Astrocyte (in vitro differentiated cells and primary cell): ENCODE measurements around the gene MZT2A. TPM values are rescaled to one million over a fixed set of nuclear protein-coding genes. Genes with fewer than 3 reads are reported as not detected.
"Not testable (repeated sequence)": the region's sequence is repeated elsewhere in the genome, so short reads cannot be mapped to it uniquely, and the experiment has no call there.

Experiments used
- DNase-seq: peaks from one replicate; pipeline ENCODE4 v3.0.0-alpha.2; 2010; ENCODE audit warnings: low read depth
- FAIRE-seq: peaks from 2 replicates; lab custom pipeline; 2011; peaks lifted over from hg19 to GRCh38; lab: Jason Lieb, UNC
- H2AFZ ChIP-seq: 2 replicates; pipeline ENCODE4 v1.6.0; 2012; ENCODE audit warnings: low read depth, low read length, inconsistent platforms
- H3K27ac ChIP-seq: 2 replicates; pipeline ENCODE4 v1.5.1; 2011; ENCODE audit warnings: low read depth, low read length, inconsistent platforms
- H3K27me3 ChIP-seq: 2 replicates; pipeline ENCODE4 v1.6.0; 2011; ENCODE audit warnings: low read length, inconsistent platforms; ENCODE audit not compliant: insufficient read depth
- H3K36me3 ChIP-seq: 2 replicates; pipeline ENCODE4 v1.5.1; 2011; ENCODE audit warnings: low read length, inconsistent platforms; ENCODE audit not compliant: insufficient read depth
- H3K4me1 ChIP-seq: 2 replicates; pipeline ENCODE4 v1.5.1; 2011; ENCODE audit warnings: low read length, inconsistent platforms; ENCODE audit not compliant: insufficient read depth
- H3K4me2 ChIP-seq: 2 replicates; pipeline ENCODE4 v1.6.0; 2012; ENCODE audit warnings: low read length, inconsistent platforms
- H3K4me3 ChIP-seq: 2 replicates; pipeline ENCODE4 v1.5.1; 2011; ENCODE audit warnings: low read depth, mild to moderate bottlenecking, low read length, inconsistent platforms; ENCODE audit not compliant: insufficient read depth
- H3K79me2 ChIP-seq: 2 replicates; pipeline ENCODE4 v1.6.0; 2012; ENCODE audit warnings: mild to moderate bottlenecking, low read length, inconsistent platforms; ENCODE audit not compliant: insufficient read depth
- H3K9ac ChIP-seq: 2 replicates; pipeline ENCODE4 v1.6.0; 2012; ENCODE audit warnings: mild to moderate bottlenecking, low read length, inconsistent platforms
- H3K9me3 ChIP-seq: 2 replicates; pipeline ENCODE4 v1.5.1; 2012; ENCODE audit warnings: low read depth, mild to moderate bottlenecking, low read length, inconsistent platforms; ENCODE audit not compliant: insufficient read depth
- H4K20me1 ChIP-seq: 2 replicates; pipeline ENCODE4 v1.6.0; 2012; ENCODE audit warnings: low read length, inconsistent platforms; ENCODE audit not compliant: insufficient read depth
- H3K27ac Mint-ChIP-seq: one replicate; pipeline ENCODE4 v1.8.0; 2021; ENCODE audit warnings: mild to moderate bottlenecking, mixed read lengths; ENCODE audit not compliant: unreplicated experiment
- H3K27me3 Mint-ChIP-seq: one replicate; pipeline ENCODE4 v1.8.0; 2021; ENCODE audit warnings: low read depth, mixed read lengths; ENCODE audit not compliant: unreplicated experiment
- H3K36me3 Mint-ChIP-seq: one replicate; pipeline ENCODE4 v1.8.0; 2021; ENCODE audit warnings: low read depth, mixed read lengths; ENCODE audit not compliant: unreplicated experiment
- H3K4me1 Mint-ChIP-seq: one replicate; pipeline ENCODE4 v1.8.0; 2021; ENCODE audit warnings: low read depth, mixed read lengths; ENCODE audit not compliant: unreplicated experiment
- H3K4me3 Mint-ChIP-seq: one replicate; pipeline ENCODE4 v1.8.0; 2021; ENCODE audit warnings: mild to moderate bottlenecking, moderate library complexity, mixed read lengths; ENCODE audit not compliant: unreplicated experiment
- H3K9me3 Mint-ChIP-seq: one replicate; pipeline ENCODE4 v1.8.0; 2021; ENCODE audit warnings: mild to moderate bottlenecking, mixed read lengths; ENCODE audit not compliant: unreplicated experiment
- total RNA-seq: library from RNA; stranded (reverse); gene quantifications from 2 replicates; pipeline ENCODE4 v1.2.1, GENCODE V29; 2021

The MZT2A gene
- total RNA-seq, 1 donor from 2014 or later, result 105 TPM

DNA sequence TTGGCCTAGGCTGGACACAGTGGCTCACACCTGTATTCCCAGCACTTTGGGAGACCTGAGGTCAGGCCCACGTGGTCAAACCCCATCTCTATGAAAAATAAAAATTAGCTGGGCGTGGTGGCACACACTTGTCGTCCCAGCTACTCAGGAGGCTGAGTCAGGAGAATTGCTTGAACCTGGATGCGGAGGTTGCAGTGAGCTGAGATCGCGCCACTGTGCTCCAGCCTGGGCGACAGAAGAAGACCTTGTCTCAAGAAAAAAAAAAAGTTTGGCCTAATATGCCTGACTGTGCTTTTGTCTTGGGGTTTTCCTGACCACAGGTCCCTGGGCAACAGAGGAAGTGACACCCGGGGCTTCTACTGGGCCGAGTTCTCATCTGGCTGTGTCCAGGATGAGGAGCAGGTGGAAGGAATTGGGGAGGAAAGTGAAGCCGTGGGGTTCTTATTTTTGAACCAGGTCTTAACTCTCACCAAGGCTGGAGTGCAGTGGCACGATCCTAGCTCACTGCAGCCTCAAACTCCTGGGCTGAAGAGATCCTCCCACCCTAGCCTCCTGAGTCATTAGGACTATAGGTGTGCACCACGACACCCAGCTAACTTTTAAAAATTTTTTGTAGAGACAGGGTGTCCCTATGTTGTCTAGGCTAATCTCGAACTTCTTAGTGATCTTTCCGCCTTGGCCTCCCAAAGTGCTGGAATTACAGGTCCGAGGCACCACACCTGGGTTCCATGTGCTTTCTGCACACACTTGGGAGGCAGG is 22.4 kb upstream of the MZT2A start:
- not testable (repeated sequence) for H3K79me2 ChIP-seq, H3K9me3 Mint-ChIP-seq, H3K36me3 Mint-ChIP-seq, H3K27me3 Mint-ChIP-seq, H2AFZ ChIP-seq, H3K36me3 ChIP-seq, H3K27me3 ChIP-seq, H3K9me3 ChIP-seq, H3K4me1 Mint-ChIP-seq, H3K27ac Mint-ChIP-seq, H4K20me1 ChIP-seq, H3K4me3 ChIP-seq, FAIRE-seq, DNase-seq, H3K9ac ChIP-seq, H3K4me1 ChIP-seq, H3K27ac ChIP-seq, H3K4me2 ChIP-seq, H3K4me3 Mint-ChIP-seq

DNA sequence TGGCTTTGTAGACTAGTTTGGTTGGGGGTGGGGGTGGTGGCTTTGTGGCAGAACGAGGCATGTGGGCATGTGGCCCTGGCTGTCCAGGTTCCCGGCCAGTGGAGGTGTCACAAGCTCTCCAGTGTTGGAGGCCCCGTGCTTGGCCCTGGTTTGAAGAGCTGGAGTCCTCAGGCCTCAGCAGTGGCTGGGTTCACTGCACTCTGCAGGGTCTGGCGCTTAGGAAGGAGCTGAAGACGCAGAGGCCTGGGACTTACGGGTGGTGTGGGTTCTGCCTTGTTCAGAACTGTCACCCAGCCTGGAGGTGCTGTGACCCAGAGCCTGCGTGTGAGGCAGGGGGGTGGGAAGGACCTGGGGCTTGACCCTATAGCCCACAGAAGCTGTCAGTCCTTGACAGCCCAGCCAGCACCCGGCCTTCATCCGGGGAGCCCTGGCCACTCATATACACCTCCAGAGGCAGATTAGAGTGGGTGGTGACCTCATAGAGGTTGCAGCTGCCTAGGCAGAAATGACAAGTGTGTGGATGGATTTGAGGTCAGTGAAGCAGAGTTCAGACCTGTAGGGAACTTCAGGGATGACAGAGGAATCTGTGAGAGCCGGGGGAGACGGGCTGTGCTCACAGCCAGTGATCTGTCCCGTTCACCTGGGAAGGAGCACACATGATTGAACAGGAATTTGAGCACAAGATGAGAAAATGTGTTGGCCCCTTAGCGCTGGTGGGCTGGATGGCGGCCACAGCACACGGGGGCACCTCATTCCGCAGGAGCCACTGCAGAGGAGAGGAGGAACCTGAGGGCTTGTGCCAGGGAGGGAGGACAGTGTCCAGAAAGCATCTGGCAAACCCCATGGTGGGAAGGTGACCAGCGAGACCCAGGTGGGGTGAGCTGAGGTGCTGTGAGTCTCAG is 20.0 kb upstream of the MZT2A start:
- DNase-seq, H3K27ac ChIP-seq, H3K4me1 Mint-ChIP-seq, H4K20me1 ChIP-seq, H3K4me3 Mint-ChIP-seq, H3K36me3 ChIP-seq, H3K79me2 ChIP-seq, H2AFZ ChIP-seq, H3K27me3 ChIP-seq, H3K9ac ChIP-seq, H3K4me1 ChIP-seq, H3K4me2 ChIP-seq, H3K36me3 Mint-ChIP-seq, H3K27me3 Mint-ChIP-seq, H3K9me3 Mint-ChIP-seq, H3K9me3 ChIP-seq, FAIRE-seq, H3K4me3 ChIP-seq: not testable (repeated sequence)
- H3K27ac Mint-ChIP-seq, result peak overlapping the region; percentile 22

DNA sequence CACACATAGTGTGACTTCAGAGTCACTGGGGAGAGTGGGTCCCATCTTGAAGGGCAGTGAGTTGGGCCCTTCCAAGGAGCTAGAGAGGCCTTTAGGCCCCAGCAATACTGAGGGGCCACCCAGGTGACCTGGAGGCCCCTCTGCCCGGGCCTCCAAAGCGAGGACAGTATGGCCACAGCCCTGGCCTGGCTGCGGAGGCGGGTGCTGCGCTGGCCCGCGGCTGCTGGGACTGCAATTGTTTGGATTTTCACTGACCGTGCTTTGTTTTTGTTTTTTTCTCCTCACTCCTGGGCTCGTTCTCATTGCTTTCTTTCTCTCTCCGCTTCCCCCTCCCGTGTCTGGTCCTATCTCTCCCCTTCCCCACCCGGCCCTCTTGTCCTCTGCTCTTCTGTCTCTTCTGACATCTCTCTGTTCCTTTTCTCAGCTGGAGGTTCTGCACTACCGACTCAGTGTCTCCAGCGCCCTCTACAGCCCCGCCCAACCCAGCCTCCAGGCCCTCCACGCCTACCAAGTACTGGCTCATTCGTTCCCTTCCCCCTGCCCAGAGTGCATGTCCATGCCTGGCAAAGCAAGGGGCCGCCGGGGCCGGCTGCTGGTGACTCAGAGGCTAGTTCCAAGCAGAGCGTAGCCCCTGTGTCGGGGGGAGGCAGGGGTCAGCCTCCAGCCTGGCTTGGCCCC is 19.2 kb upstream of the MZT2A start:
- not testable (repeated sequence) for H3K27ac ChIP-seq

More for the DNA sequence above, 19.2 kb upstream of the MZT2A start:
- not testable (repeated sequence) for H3K4me3 Mint-ChIP-seq, H3K27ac Mint-ChIP-seq, H3K9me3 Mint-ChIP-seq, H3K9ac ChIP-seq, H4K20me1 ChIP-seq, H3K79me2 ChIP-seq, H3K36me3 ChIP-seq, H2AFZ ChIP-seq, H3K4me3 ChIP-seq, H3K27me3 Mint-ChIP-seq, H3K9me3 ChIP-seq, H3K4me1 ChIP-seq, FAIRE-seq, H3K27me3 ChIP-seq, H3K4me2 ChIP-seq, H3K4me1 Mint-ChIP-seq, H3K36me3 Mint-ChIP-seq
- DNase-seq, result peak; percentile 65
